Kidney tubule cell (primary cell): Measurements from ENCODE around the gene FXYD6.

Experiments used
- DNase-seq: peaks from one replicate; pipeline ENCODE4 v3.0.0-alpha.2; 2018; ENCODE audit warnings: low spot score

FXYD6 gene

GRCh38 chr11:117792241-117792640 lies 84.2 kb downstream of the FXYD6 start:
- DNase-seq: no peak

GRCh38 chr11:117790279-117790678 lies 86.2 kb downstream of the FXYD6 start:
- DNase-seq: no peak

- DNase-seq: no peak
Measured at GRCh38 chr11:117789241-117789640, 87.2 kb downstream of the FXYD6 start.
